Activated CD8-positive, alpha-beta T cell treated with anti-CD3 and anti-CD28 coated beads for 36 hours (primary cell): Measurements from ENCODE around the gene CHFR. TPM values are rescaled to one million over a fixed set of nuclear protein-coding genes. Genes with fewer than 3 reads are reported as not detected.
"Not testable (repeated sequence)": the region's sequence is repeated elsewhere in the genome, so short reads cannot be mapped to it uniquely, and the experiment has no call there.

Experiments
- ATAC-seq: fragments of 200-7000 bp; cut with Tn5 transposase; one replicate; pipeline ENCODE4 v1.10.0; 2021; ENCODE audit warnings: mild to moderate bottlenecking, moderate library complexity
- CTCF ChIA-PET: fragments of 350-600 bp; sonication (Branson Sonifier 250); formaldehyde crosslinking; loops from one replicate; lab custom pipeline; 2021; ENCODE audit warnings: antibody characterized with exemption; lab: Charles Lee
- POLR2A ChIA-PET: fragments of 350-600 bp; sonication (Branson Sonifier 250); formaldehyde crosslinking; loops from one replicate; lab custom pipeline; 2021; ENCODE audit warnings: antibody characterized with exemption; lab: Charles Lee
- DNase-seq: peaks from one replicate; pipeline ENCODE4 v3.0.0-alpha.2; 2020
- H3K27ac Mint-ChIP-seq: one replicate; pipeline ENCODE4 v1.8.0; 2021; ENCODE audit warnings: mild to moderate bottlenecking, mixed read lengths
- H3K27me3 Mint-ChIP-seq: one replicate; pipeline ENCODE4 v1.8.0; 2021; ENCODE audit warnings: mixed read lengths
- H3K36me3 Mint-ChIP-seq: one replicate; pipeline ENCODE4 v1.8.0; 2021; ENCODE audit warnings: low read depth, mixed read lengths
- H3K4me1 Mint-ChIP-seq: one replicate; pipeline ENCODE4 v1.8.0; 2021; ENCODE audit warnings: low read depth, mixed read lengths
- H3K4me3 Mint-ChIP-seq: one replicate; pipeline ENCODE4 v1.8.0; 2021; ENCODE audit warnings: mild to moderate bottlenecking, moderate library complexity, mixed read lengths
- H3K9me3 Mint-ChIP-seq: one replicate; pipeline ENCODE4 v1.8.0; 2021; ENCODE audit warnings: mixed read lengths
- intact Hi-C: fragments of 100-400 bp; cut with micrococcal nuclease; formaldehyde crosslinking; loops from one replicate; pipeline ENCODE4 v1.10.0; 2022
- total RNA-seq, 2 experiments: library from RNA; stranded (reverse); gene quantifications; one replicate each; pipeline ENCODE4 v1.2.3, GENCODE V29; 2021
- TF ChIP-seq, protein P1 (sequence below): fragments of 200-600 bp; IDR thresholded peaks from one replicate; pipeline ENCODE4 v1.8.0; 2022; ENCODE audit warnings: antibody characterized with exemption, mild to moderate bottlenecking

Gene CHFR
- total RNA-seq, 2 experiments from 2014 or later, result 40.5 to 51.2 TPM

DNA sequence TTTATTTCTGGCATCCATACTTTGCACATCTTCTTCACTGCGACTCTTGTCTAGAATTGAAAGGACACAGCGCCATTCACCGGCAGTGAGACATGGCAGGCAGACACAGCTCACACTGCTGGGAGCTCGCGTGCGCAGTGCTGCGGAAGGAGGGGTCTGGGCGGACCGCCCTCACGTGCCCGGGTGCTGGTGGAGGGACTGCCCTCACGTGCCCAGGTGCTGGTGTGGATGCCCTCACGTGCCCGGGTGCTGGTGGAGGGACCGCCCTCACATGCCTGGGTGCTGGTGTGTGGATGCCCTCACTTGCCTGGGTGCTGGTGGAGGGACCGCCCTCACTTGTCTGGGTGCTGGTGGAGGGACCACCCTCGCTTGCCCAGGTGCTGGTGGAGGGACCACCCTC lies 30.8 kb downstream of the CHFR start:
- CTCF ChIA-PET, result no interaction called here
- Mint-ChIP-seq H3K27me3 (no peaks in the 10 kb centered on the region), H3K4me1 (peaks cover 4% of the 10 kb centered on the region), H3K27ac (no peak overlapping the region), H3K9me3 (no peaks in the 10 kb centered on the region), H3K4me3 (no peak overlapping the region), H3K36me3 (peaks cover 37% of the 10 kb centered on the region)
- TF ChIP-seq, protein P1, sequence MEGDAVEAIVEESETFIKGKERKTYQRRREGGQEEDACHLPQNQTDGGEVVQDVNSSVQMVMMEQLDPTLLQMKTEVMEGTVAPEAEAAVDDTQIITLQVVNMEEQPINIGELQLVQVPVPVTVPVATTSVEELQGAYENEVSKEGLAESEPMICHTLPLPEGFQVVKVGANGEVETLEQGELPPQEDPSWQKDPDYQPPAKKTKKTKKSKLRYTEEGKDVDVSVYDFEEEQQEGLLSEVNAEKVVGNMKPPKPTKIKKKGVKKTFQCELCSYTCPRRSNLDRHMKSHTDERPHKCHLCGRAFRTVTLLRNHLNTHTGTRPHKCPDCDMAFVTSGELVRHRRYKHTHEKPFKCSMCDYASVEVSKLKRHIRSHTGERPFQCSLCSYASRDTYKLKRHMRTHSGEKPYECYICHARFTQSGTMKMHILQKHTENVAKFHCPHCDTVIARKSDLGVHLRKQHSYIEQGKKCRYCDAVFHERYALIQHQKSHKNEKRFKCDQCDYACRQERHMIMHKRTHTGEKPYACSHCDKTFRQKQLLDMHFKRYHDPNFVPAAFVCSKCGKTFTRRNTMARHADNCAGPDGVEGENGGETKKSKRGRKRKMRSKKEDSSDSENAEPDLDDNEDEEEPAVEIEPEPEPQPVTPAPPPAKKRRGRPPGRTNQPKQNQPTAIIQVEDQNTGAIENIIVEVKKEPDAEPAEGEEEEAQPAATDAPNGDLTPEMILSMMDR, result no peak
- no peak for DNase-seq
- POLR2A ChIA-PET, result interaction anchor here (0.6 kb wide), 1 partner anchor 26 kb away, joined by 3 read pairs; no protein-coding TSS in a partner anchor
- ATAC-seq, result no peak
- intact Hi-C loops, result no loop called here

DNA sequence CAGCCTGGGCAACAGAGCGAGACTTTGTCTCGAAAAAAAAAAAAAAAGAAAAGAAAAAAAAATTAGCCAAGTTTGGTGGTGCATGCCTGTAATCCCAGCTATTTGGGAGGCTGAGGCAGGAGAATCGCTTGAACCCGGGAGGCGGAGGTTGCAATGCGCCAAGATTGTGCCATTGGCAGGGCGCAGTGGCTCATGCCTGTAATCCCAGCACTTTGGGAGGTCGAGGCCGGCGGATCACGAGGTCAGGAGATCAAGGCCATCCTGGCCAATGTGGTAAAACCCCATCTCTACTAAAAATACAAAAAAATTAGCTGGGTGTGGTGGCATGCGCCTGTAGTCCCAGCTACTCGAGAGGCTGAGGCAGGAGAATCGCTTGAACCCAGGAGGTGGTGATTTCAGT lies 32.2 kb downstream of the CHFR start:
- H3K4me1 Mint-ChIP-seq, H3K4me3 Mint-ChIP-seq, POLR2A ChIA-PET, H3K27ac Mint-ChIP-seq, intact Hi-C loops, H3K9me3 Mint-ChIP-seq, DNase-seq, ATAC-seq, H3K27me3 Mint-ChIP-seq: not testable (repeated sequence)
- H3K36me3 Mint-ChIP-seq, result peaks cover 44% of the 10 kb centered on the region
- CTCF ChIA-PET, result interaction anchor here (1.0 kb wide), 1 partner anchor 9 kb away, joined by 3 read pairs; no protein-coding TSS in a partner anchor

DNA sequence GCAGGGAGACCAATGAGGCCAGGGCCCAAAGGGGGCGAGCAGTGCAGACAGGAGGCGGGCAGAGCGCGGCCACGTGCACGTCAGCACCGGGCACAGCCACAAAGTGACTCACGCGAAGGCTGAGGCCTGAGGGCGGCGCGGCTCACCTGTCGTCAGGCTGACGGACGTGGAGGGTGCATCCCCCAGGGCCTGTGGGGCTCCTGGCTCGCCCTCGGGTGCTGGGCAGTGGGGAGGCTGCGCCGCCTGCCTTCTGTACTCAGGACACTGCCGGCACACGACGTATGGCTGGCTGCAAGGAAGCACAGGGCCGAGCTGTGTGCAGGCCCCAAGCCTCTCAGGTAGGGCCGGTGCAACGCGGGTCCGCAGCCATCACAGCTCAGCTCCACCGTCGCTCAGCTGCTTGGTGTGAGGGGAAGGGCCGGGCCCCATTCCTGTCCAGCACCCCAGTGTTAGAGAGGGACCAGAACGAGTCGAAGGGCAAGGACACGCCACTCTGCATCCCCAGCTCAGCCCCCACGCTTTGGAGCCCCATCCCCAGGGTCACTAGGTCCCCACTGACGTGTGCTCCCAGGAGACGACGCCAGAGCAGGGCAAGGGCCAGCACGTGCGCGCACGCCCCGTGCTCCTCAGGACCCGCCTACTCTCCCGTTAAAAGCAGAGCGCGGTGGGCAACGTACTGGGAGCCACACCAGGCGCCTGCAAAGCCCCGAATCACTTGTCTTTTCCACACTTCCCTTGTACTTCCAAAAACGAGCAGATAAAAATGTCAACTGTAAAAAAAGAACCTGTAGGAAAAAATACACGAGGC lies 33.9 kb downstream of the CHFR start:
- Mint-ChIP-seq H3K9me3 (no peaks in the 10 kb centered on the region), H3K36me3 (peaks cover 38% of the 10 kb centered on the region), H3K27me3 (no peaks in the 10 kb centered on the region), H3K4me3 (no peak overlapping the region), H3K27ac (no peak overlapping the region), H3K4me1 (peaks cover 4% of the 10 kb centered on the region)
- POLR2A ChIA-PET, result interaction anchor here (0.6 to 1.1 kb wide), 2 partner anchors 8 to 20 kb away, joined by 3 read pairs; no protein-coding TSS in a partner anchor
- DNase-seq, result no peak
- intact Hi-C loops, result no loop called here
- ATAC-seq, result no peak
- CTCF ChIA-PET, result no interaction called here
- TF ChIP-seq, protein P1, result no peak

DNA sequence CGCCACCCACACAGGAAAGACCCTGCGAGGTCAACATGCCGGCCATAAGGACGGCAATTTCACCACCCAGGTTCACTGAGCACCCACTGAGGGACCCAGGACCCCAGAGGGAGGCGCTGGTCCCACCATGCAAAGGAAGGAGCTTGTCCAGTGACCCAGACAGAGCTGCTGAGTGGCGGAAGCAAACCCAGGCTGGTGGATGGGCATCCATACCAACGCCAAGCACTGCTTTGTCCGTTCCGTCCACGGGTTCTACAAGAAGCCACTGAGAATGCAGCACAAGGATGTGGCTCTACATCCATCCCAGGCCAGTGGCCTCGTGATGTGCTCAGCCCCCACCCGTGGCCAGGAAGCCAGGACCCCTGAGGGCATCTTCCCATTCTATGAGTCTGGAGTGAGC lies 34.9 kb downstream of the CHFR start:
- no peak for ATAC-seq
- no peak overlapping the region for H3K4me3 Mint-ChIP-seq
- H3K27me3 Mint-ChIP-seq, result no peaks in the 10 kb centered on the region
- peaks cover 40% of the 10 kb centered on the region for H3K36me3 Mint-ChIP-seq
- CTCF ChIA-PET, result interaction anchor here (1.0 to 1.3 kb wide), 2 partner anchors 52 to 84 kb away, joined by 3 to 4 read pairs; no protein-coding TSS in a partner anchor
- peaks cover 14% of the 10 kb centered on the region for H3K4me1 Mint-ChIP-seq
- no peak overlapping the region for H3K27ac Mint-ChIP-seq
- POLR2A ChIA-PET, result interaction anchor here (1.1 kb wide), 1 partner anchor 19 kb away, joined by 3 read pairs; no protein-coding TSS in a partner anchor
- no peaks in the 10 kb centered on the region for H3K9me3 Mint-ChIP-seq
- intact Hi-C loops, result no loop called here
- TF ChIP-seq, protein P1, result no peak
- DNase-seq, result no peak

DNA sequence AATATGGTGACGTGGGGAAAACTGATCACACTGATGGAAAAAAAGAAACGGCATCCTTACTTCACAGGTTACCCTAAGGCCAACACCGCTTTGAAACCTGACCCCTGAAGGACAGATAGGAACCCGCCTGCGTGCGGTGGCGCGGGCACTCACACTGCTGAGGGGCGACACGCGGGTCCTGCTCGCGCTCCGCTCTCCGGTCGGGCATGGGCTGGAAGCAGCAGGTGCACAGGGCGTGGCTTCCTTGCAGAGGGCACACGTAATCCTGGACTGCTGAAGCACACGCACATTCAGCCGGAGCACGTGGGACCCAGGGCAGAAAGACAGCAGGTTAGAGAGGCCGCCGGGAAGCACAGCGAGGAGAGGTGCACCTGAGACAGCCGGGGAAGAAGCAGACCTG lies 35.9 kb downstream of the CHFR start:
- intact Hi-C loops, result no loop called here

More for the DNA sequence above, 35.9 kb downstream of the CHFR start:
- ATAC-seq, result no peak
- DNase-seq, result no peak
- Mint-ChIP-seq H3K4me1 (peaks cover 22% of the 10 kb centered on the region), H3K9me3 (no peaks in the 10 kb centered on the region), H3K4me3 (no peak overlapping the region), H3K27ac (no peak overlapping the region), H3K27me3 (no peaks in the 10 kb centered on the region), H3K36me3 (peaks cover 41% of the 10 kb centered on the region)
- CTCF ChIA-PET, result interaction anchor here (1.3 kb wide), 1 partner anchor 83 kb away, joined by 3 read pairs; no protein-coding TSS in a partner anchor
- POLR2A ChIA-PET, result no interaction called here
- TF ChIP-seq, protein P1, result no peak
